Measurements from ENCODE around the gene TPP1. TPM values are rescaled to one million over a fixed set of nuclear protein-coding genes. Genes with fewer than 3 reads are reported as not detected.
A peak's percentile ranks its signal among the peaks of the same experiment; 100 is the strongest.

TPP1 gene
- total RNA-seq, 6 donors from 2014 or later = 71.6 to 240 (median 145) TPM

DNA sequence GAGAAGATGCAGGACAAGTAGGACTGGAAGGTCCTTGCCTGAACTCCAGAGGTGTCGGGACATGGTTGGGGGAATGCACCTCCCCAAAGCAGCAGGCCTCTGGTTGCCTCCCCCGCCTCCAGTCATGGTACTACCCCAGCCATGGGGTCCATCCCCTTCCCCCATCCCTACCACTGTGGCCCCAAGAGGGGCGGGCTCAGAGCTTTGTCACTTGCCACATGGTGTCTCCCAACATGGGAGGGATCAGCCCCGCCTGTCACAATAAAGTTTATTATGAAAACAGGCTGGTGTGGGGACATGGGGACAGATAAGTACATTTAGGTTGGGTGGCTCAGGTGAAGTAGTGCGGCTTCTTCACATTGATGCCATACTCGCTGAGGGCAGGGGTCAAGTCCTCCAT lies 8.6 kb downstream of the TPP1 start:
- ATAC-seq (ENCODE audit: low FRiP score in 2 of 2) = no peak
- Histone ChIP-seq H3K9me3 (no peaks in the 10 kb centered on the region), H3K4me1 (peaks cover 50 to 67% (median 56%) of the 10 kb centered on the region in 4 donors), H3K27ac (peak overlapping the region; percentile 94 to 100 (median 99)), H3K27me3 (no peaks in the 10 kb centered on the region), H3K36me3 (peaks cover 30 to 56% (median 42%) of the 10 kb centered on the region in 4 donors), H3K4me3 (peak overlapping the region in 1 of 4 donors; percentile 67)
- DNase-seq = no peak
- 88 to 90% methylated on average over 6 of the region's 6 CpGs for WGBS, 2 donors
- TF ChIP-seq POLR2A (IDR thresholded peaks at IDR 0.05) (no peak), EP300 (IDR thresholded peaks at IDR 0.05) (no peak)

DNA sequence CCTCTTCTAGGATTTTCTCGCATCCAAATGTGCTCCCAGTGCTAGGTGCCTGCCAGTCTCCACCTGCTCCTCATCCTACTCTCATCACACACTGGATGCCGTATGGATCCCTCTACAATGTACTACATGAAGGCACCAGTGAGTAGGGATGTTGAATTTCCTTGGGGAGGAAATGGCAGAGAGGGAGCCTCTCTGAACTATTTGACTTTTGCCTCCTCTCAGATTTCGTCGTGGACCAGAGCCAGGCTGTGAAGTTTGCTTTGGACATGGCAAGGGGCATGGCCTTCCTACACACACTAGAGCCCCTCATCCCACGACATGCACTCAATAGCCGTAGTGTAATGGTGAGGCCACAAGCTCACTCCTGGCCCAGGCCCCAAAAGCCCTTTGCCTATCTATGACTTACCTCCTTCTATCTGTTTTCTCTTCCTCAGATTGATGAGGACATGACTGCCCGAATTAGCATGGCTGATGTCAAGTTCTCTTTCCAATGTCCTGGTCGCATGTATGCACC lies 9.7 kb downstream of the TPP1 start:
- Histone ChIP-seq H3K9me3 (no peaks in the 10 kb centered on the region), H3K4me1 (peaks cover 60 to 77% (median 66%) of the 10 kb centered on the region in 4 donors)
- ATAC-seq (ENCODE audit: low FRiP score in 2 of 2) = no peak

DNA sequence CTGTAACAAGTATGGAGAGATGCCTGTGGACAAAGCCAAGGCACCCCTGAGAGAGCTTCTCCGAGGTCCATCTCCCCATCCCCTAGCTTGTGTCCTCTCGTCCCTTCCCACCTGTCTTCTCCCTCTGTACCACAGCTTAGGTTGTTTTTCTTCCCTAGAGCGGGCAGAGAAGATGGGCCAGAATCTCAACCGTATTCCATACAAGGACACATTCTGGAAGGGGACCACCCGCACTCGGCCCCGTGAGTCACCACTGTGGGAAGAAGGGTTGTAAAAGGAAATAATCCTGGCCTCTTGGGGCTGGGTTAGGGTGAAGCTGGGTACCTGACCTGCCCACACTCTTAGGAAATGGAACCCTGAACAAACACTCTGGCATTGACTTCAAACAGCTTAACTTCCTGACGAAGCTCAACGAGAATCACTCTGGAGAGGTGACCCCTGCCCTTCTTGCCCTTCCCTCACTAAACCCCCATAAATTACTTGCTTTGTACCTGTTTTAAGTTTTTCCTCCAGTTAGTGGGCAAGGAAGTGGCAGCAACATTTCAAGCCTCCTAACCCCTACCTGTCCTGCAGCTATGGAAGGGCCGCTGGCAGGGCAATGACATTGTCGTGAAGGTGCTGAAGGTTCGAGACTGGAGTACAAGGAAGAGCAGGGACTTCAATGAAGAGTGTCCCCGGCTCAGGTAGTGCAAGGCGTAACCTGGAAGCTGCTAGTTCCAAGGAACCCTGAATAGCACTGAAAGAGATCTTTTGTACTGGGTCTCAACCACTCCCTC lies 10.3 kb downstream of the TPP1 start:
- H3K27me3 ChIP-seq = no peaks in the 10 kb centered on the region
- H3K27ac ChIP-seq = peak overlapping the region in 3 of 4 donors; percentile 90 to 99 (median 91)
- TF ChIP-seq POLR2A (IDR thresholded peaks at IDR 0.05) = no peak
- no peak for TF ChIP-seq POLR2AphosphoS5 (IDR thresholded peaks at IDR 0.05)
- TF ChIP-seq, protein P1, sequence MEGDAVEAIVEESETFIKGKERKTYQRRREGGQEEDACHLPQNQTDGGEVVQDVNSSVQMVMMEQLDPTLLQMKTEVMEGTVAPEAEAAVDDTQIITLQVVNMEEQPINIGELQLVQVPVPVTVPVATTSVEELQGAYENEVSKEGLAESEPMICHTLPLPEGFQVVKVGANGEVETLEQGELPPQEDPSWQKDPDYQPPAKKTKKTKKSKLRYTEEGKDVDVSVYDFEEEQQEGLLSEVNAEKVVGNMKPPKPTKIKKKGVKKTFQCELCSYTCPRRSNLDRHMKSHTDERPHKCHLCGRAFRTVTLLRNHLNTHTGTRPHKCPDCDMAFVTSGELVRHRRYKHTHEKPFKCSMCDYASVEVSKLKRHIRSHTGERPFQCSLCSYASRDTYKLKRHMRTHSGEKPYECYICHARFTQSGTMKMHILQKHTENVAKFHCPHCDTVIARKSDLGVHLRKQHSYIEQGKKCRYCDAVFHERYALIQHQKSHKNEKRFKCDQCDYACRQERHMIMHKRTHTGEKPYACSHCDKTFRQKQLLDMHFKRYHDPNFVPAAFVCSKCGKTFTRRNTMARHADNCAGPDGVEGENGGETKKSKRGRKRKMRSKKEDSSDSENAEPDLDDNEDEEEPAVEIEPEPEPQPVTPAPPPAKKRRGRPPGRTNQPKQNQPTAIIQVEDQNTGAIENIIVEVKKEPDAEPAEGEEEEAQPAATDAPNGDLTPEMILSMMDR (IDR thresholded peaks at IDR 0.05) = no peak
- no peak for TF ChIP-seq EP300 (IDR thresholded peaks at IDR 0.05)
- no peak for DNase-seq
- H3K36me3 ChIP-seq = peaks cover 30 to 42% (median 34%) of the 10 kb centered on the region in 4 donors
- 85% methylated on average over 14 of the region's 14 CpGs for WGBS, 2 donors
- ATAC-seq (ENCODE audit: low FRiP score in 2 of 2) = no peak
- no peak overlapping the region for H3K4me3 ChIP-seq
- no peaks in the 10 kb centered on the region for H3K9me3 ChIP-seq
- H3K4me1 ChIP-seq = peaks cover 62 to 78% (median 67%) of the 10 kb centered on the region in 4 donors

More for the DNA sequence above, 9.7 kb downstream of the TPP1 start:
- peaks cover 30 to 46% (median 35%) of the 10 kb centered on the region in 4 donors for H3K36me3 ChIP-seq
- H3K4me3 ChIP-seq = no peak overlapping the region
- 72 to 84% methylated on average over 8 of the region's 8 CpGs for WGBS, 2 donors
- H3K27me3 ChIP-seq = no peaks in the 10 kb centered on the region
- H3K27ac ChIP-seq = peak overlapping the region in 2 of 4 donors; percentile 91 to 99
- TF ChIP-seq, protein P1 (IDR thresholded peaks at IDR 0.05) = no peak
- TF ChIP-seq EP300 (IDR thresholded peaks at IDR 0.05) (no peak), POLR2AphosphoS5 (IDR thresholded peaks at IDR 0.05) (no peak), POLR2A (IDR thresholded peaks at IDR 0.05) (no peak)
- DNase-seq = no peak

DNA sequence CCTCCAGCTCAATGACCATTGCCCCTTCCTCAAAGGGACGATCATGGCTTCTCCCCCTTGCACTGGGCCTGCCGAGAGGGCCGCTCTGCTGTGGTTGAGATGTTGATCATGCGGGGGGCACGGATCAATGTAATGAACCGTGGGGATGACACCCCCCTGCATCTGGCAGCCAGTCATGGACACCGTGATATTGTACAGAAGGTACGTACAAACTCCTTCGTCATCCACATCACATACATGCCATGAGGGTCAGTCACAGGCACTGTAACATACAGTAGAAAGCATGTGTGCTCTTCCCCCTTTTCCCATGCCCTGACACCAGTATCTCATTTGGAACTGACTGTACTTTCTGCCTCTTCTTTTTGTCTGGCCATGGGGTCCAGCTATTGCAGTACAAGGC lies 11.2 kb downstream of the TPP1 start:
- Histone ChIP-seq H3K27me3 (no peaks in the 10 kb centered on the region), H3K4me1 (peaks cover 55 to 74% (median 62%) of the 10 kb centered on the region in 4 donors), H3K9me3 (no peaks in the 10 kb centered on the region), H3K36me3 (peaks cover 30 to 42% (median 34%) of the 10 kb centered on the region in 4 donors), H3K27ac (peak overlapping the region; percentile 50 to 99 (median 90)), H3K4me3 (no peak overlapping the region)
- TF ChIP-seq POLR2A (IDR thresholded peaks at IDR 0.05) (no peak), EP300 (IDR thresholded peaks at IDR 0.05) (no peak), POLR2AphosphoS5 (IDR thresholded peaks at IDR 0.05) (no peak)
- TF ChIP-seq, protein P1 (IDR thresholded peaks at IDR 0.05) = no peak
- DNase-seq = no peak
- WGBS, 2 donors = 88 to 93% methylated on average over 3 to 9 of the region's 9 CpGs
- ATAC-seq (ENCODE audit: low FRiP score in 2 of 2) = no peak

DNA sequence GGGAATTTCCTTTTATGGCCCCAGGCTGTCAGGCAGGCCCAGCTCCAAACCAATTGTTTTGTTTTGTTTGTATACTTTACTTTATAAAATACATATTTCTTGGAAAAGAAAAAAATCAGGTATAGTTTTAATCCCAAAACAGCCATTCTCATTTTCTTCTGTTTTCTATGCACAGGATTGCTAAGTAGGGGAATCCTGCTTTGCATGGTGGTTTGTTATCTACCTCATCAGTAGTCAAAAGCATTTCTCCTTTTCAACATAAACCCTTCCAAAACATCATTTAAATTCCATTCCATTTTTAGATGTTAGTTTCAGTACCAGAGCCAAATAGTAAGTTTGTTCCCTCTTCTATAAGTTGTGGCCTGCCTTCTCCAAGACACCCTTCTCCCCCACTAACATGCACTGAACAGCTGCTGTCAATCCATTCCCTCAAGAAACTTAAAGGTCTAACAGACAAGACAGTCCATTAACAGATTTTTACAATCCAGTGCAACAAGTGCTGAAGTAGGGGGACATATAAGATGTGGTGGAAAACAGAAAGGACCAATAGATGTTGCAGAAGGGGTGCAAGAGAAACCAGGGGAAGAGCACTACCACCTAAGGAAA lies 11.9 kb downstream of the TPP1 start:
- peaks cover 57 to 76% (median 64%) of the 10 kb centered on the region in 4 donors for H3K4me1 ChIP-seq
- peak overlapping the region in 1 of 4 donors; percentile 92 for H3K4me3 ChIP-seq
- no peaks in the 10 kb centered on the region for H3K9me3 ChIP-seq
- TF ChIP-seq EP300 (IDR thresholded peaks at IDR 0.05) (no peak), POLR2AphosphoS5 (IDR thresholded peaks at IDR 0.05) (no peak), POLR2A (IDR thresholded peaks at IDR 0.05) (no peak)
- TF ChIP-seq, protein P1 (IDR thresholded peaks at IDR 0.05) = no peak
- ATAC-seq (ENCODE audit: low FRiP score in 2 of 2) (no peak), DNase-seq (no peak)
- peaks cover 30 to 42% (median 34%) of the 10 kb centered on the region in 4 donors for H3K36me3 ChIP-seq
- H3K27me3 ChIP-seq = no peaks in the 10 kb centered on the region
- H3K27ac ChIP-seq = peak overlapping the region; percentile 50 to 99 (median 90)

All from upper lobe of left lung (tissue), 6 donors.